Tibial nerve (tissue), 4 donors: ENCODE data around the gene KIF21A. TPM values are rescaled to one million over a fixed set of nuclear protein-coding genes. Genes with fewer than 3 reads are reported as not detected.
A peak's percentile ranks its signal among the peaks of the same experiment; 100 is the strongest.

Experiments used
- DNase-seq, 2 donors: peaks; one replicate each; pipeline ENCODE4 v3.0.0-alpha.2; 2019; ENCODE audit warnings: low spot score in 2 of 2
- H3K27ac ChIP-seq, 4 donors: fragments of 200-600 bp; sonication (generic) in 3 of 4; one replicate each; pipeline ENCODE4 v1.5.1; 2017 to 2019; ENCODE audit warnings: mild to moderate bottlenecking in 1 of 4
- H3K27me3 ChIP-seq, 2 donors: fragments of 200-600 bp; sonication (generic) in 1 of 2; one replicate each; pipeline versions ENCODE4 v1.5.1 to v1.6.0; 2017 to 2019
- H3K36me3 ChIP-seq, 3 donors: fragments of 200-600 bp; sonication (generic); one replicate each; pipeline ENCODE4 v1.5.1; 2018 to 2019
- H3K4me1 ChIP-seq, 4 donors: fragments of 200-600 bp; sonication (generic) in 3 of 4; one replicate each; pipeline ENCODE4 v1.5.1; 2017 to 2019
- H3K4me3 ChIP-seq, 4 donors: fragments of 200-600 bp; sonication (generic) in 3 of 4; one replicate each; pipeline ENCODE4 v1.5.1; 2017 to 2019; ENCODE audit warnings: mild to moderate bottlenecking in 1 of 4, moderate library complexity in 1 of 4
- H3K9me3 ChIP-seq, 4 donors: fragments of 200-600 bp; sonication (generic) in 3 of 4; one replicate each; pipeline ENCODE4 v1.5.1; 2017 to 2019
- EP300 ChIP-seq, 2 donors: sonication (generic); formaldehyde crosslinking; IDR thresholded peaks; one replicate each; pipeline ENCODE4 v1.6.1; 2017; ENCODE audit warnings: antibody characterized with exemption in 2 of 2, mild to moderate bottlenecking in 1 of 2
- POLR2A ChIP-seq, 2 donors: fragments of 450-650 bp; IDR thresholded peaks; one replicate each; pipeline ENCODE4 v1.6.1; 2017; ENCODE audit warnings: antibody characterized with exemption in 2 of 2, mild to moderate bottlenecking in 2 of 2, moderate library complexity in 2 of 2
- WGBS, 2 donors: methylation state at CpG; one replicate each; pipeline ENCODE4 v1.1.5; 2018; 5-methylcytosine and 5-hydroxymethylcytosine counted together
- total RNA-seq, 4 donors: library from RNA; depleted of rRNA; stranded (reverse); fragments of >200 nt; gene quantifications; one replicate each; pipeline ENCODE4 v1.1.0, GENCODE V29; 2016
- TF ChIP-seq, protein P1 (sequence below), 5 experiments: fragments of 200-600 bp in 3 of 5; fragments of 450-650 bp in 2 of 5; sonication (generic) in 3 of 5; IDR thresholded peaks; one replicate each; pipeline ENCODE4 v1.5.1; 2016 to 2019; ENCODE audit warnings: antibody characterized with exemption in 5 of 5, mild to moderate bottlenecking in 3 of 5, moderate library complexity in 2 of 5

KIF21A gene
- total RNA-seq, 4 donors from 2014 or later = 13.5 to 56.6 (median 30.2) TPM

DNA sequence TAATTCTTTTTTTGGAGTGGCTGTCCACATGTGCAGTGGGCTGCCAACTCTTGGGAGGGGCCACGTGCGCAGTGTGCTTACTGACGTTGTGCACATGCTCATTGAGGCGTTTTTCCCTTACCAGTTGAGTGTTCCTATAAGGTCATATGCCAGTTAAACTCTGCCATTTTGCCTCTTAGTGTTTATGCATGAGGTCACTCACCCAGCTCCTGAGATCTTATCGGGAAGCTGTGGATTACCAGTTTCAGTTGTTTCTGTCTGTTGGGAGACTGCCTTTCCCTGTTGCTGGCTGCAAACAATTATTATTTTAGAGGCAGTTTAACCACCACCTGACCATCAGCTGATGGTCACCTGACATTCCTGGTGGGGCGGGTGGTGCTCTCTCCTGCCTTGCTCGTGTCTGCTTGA, 16.1 kb upstream of the KIF21A start:
- no peaks in the 10 kb centered on the region for H3K4me1 ChIP-seq
- no peaks in the 10 kb centered on the region for H3K9me3 ChIP-seq
- WGBS, 2 donors = 70 to 80% methylated on average over 7 of the region's 7 CpGs
- no peaks in the 10 kb centered on the region for H3K27me3 ChIP-seq
- TF ChIP-seq POLR2A (IDR thresholded peaks at IDR 0.05) = no peak
- TF ChIP-seq, protein P1, sequence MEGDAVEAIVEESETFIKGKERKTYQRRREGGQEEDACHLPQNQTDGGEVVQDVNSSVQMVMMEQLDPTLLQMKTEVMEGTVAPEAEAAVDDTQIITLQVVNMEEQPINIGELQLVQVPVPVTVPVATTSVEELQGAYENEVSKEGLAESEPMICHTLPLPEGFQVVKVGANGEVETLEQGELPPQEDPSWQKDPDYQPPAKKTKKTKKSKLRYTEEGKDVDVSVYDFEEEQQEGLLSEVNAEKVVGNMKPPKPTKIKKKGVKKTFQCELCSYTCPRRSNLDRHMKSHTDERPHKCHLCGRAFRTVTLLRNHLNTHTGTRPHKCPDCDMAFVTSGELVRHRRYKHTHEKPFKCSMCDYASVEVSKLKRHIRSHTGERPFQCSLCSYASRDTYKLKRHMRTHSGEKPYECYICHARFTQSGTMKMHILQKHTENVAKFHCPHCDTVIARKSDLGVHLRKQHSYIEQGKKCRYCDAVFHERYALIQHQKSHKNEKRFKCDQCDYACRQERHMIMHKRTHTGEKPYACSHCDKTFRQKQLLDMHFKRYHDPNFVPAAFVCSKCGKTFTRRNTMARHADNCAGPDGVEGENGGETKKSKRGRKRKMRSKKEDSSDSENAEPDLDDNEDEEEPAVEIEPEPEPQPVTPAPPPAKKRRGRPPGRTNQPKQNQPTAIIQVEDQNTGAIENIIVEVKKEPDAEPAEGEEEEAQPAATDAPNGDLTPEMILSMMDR (IDR thresholded peaks at IDR 0.05) = no peak
- no peak for TF ChIP-seq EP300 (IDR thresholded peaks at IDR 0.05)
- no peak overlapping the region for H3K27ac ChIP-seq
- no peak overlapping the region for H3K4me3 ChIP-seq
- no peaks in the 10 kb centered on the region for H3K36me3 ChIP-seq
- no peak for DNase-seq

DNA sequence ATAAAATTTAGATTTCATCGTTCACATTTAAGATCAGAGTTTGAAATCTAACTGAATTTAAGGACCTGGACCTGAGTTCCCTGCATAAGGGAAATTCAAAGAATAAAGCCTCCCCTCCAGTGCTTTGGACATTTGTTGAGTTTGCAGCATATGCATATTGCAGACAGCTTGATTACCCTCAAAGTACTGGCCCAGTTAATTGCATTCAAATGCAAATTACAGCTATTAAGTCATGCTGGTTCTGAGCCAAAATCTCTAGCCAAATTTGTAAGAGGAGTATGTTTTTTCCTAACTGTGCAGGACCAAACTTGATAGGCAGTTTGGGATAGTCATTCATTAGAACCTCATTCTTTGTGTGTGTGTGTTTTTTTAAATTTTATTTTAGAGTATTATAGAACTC, 9.1 kb upstream of the KIF21A start:
- Histone ChIP-seq H3K4me1 (no peaks in the 10 kb centered on the region), H3K27ac (no peak overlapping the region), H3K4me3 (no peak overlapping the region), H3K27me3 (no peaks in the 10 kb centered on the region), H3K36me3 (no peaks in the 10 kb centered on the region), H3K9me3 (no peaks in the 10 kb centered on the region)
- 14 to 16% methylated on average over 1 of the region's 1 CpG for WGBS, 2 donors
- TF ChIP-seq POLR2A (IDR thresholded peaks at IDR 0.05) (no peak), EP300 (IDR thresholded peaks at IDR 0.05) (no peak)
- TF ChIP-seq, protein P1 (IDR thresholded peaks at IDR 0.05) = no peak
- no peak for DNase-seq

- Histone ChIP-seq H3K4me3 (no peak overlapping the region), H3K27ac (no peak overlapping the region), H3K36me3 (no peaks in the 10 kb centered on the region), H3K4me1 (peaks cover 0 to 8% (median 7%) of the 10 kb centered on the region in 4 donors), H3K9me3 (no peaks in the 10 kb centered on the region), H3K27me3 (no peaks in the 10 kb centered on the region)
- DNase-seq = no peak
- TF ChIP-seq EP300 (IDR thresholded peaks at IDR 0.05) (no peak), POLR2A (IDR thresholded peaks at IDR 0.05) (no peak)
- TF ChIP-seq, protein P1 (IDR thresholded peaks at IDR 0.05) = no peak
Observed at GRCh38 chr12:39448038-39448437, 5.1 kb upstream of the KIF21A start.

GRCh38 chr12:39443929-39444209, 949 bp upstream of the KIF21A start:
- peaks cover 0 to 18% (median 14%) of the 10 kb centered on the region in 4 donors for H3K4me1 ChIP-seq
- no peaks in the 10 kb centered on the region for H3K36me3 ChIP-seq
- H3K9me3 ChIP-seq = no peaks in the 10 kb centered on the region
- peak overlapping the region; percentile 79 to 93 (median 86) for H3K27ac ChIP-seq
- no peak for TF ChIP-seq POLR2A (IDR thresholded peaks at IDR 0.05)
- TF ChIP-seq, protein P1 (IDR thresholded peaks at IDR 0.05) = no peak
- no peak for TF ChIP-seq EP300 (IDR thresholded peaks at IDR 0.05)
- no peaks in the 10 kb centered on the region for H3K27me3 ChIP-seq
- H3K4me3 ChIP-seq = peak overlapping the region; percentile 59 to 83 (median 76)
- DNase-seq = no peak

GRCh38 chr12:39442831-39443080, 164 bp downstream of the KIF21A start:
- DNase-seq = no peak
- no peaks in the 10 kb centered on the region for H3K27me3 ChIP-seq
- TF ChIP-seq, protein P1 (IDR thresholded peaks at IDR 0.05) = no peak
- TF ChIP-seq POLR2A (IDR thresholded peaks at IDR 0.05) (no peak), EP300 (IDR thresholded peaks at IDR 0.05) (no peak)
- no peaks in the 10 kb centered on the region for H3K9me3 ChIP-seq
- H3K4me1 ChIP-seq = peaks cover 0 to 22% (median 16%) of the 10 kb centered on the region in 4 donors
- peak overlapping the region; percentile 79 to 93 (median 86) for H3K27ac ChIP-seq
- peak overlapping the region; percentile 59 to 83 (median 76) for H3K4me3 ChIP-seq
- 0 to 2% methylated on average over 7 to 34 of the region's 34 CpGs for WGBS, 2 donors
- no peaks in the 10 kb centered on the region for H3K36me3 ChIP-seq
